ENCODE data around the gene RAB33B.

DNA sequence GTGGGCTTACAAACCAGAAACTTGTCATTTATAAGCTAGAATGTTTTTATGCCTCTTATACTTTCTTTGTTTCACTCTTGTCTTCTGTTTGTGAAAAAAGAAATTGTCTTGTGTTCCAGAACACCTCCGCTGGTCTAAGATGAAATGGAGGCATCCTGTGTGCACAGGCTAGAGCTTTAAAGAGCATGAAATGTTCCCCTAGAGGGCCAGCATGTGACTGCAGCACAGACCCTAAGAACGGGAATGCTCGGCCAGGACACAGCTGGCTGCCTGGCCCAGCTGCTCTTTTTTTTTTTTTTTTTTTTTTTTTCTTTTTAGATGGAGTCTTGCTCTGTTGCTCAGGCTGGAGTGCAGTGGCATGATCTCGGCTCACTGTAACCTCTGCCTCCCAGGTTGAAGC is 68.5 kb downstream of the RAB33B start:
- TF ChIP-seq POLR2AphosphoS5 (IDR thresholded peaks at IDR 0.05; ENCODE audit: borderline replicate concordance, low read depth, low read length) (no peak), EZH2 (IDR thresholded peaks at IDR 0.05) (no peak), FOXP2 (optimal IDR thresholded peaks at IDR 0.05; ENCODE audit: control extremely low read depth, extremely low read length, insufficient read depth) (no peak)

Data from SK-N-MC (cell line).